SU-DHL-6 (cell line): Measurements from ENCODE around the gene NXT1.

Experiments
- H2AFZ ChIP-seq: fragments of 200-600 bp; sonication (generic); 2 replicates; pipeline ENCODE4 v1.6.1; 2014; ENCODE audit warnings: low read depth, mild to moderate bottlenecking, moderate library complexity, mixed read lengths, antibody characterized with exemption, low read length; ENCODE audit not compliant: severe bottlenecking
- H3F3A ChIP-seq: fragments of 200-600 bp; shearing (Covaris generic); 2 replicates; pipeline ENCODE4 v1.6.0; 2016; ENCODE audit warnings: antibody characterized with exemption, mild to moderate bottlenecking; ENCODE audit not compliant: insufficient read depth
- H3K27ac ChIP-seq: fragments of 200-600 bp; sonication (generic); 2 replicates; pipeline ENCODE4 v1.5.1; 2016; ENCODE audit warnings: low read depth, mild to moderate bottlenecking, low read length, moderate library complexity, mixed read lengths
- H3K27me3 ChIP-seq: fragments of 200-600 bp; sonication (generic), shearing (Covaris generic); 2 replicates; pipeline ENCODE4 v1.6.0; 2014; ENCODE audit warnings: mild to moderate bottlenecking, low read length
- H3K36me3 ChIP-seq: fragments of 200-600 bp; sonication (generic); 2 replicates; pipeline ENCODE4 v1.6.1; 2014; ENCODE audit warnings: mild to moderate bottlenecking, low read length, mixed read lengths
- H3K4me2 ChIP-seq: fragments of 300-600, 200-600 bp; shearing (Covaris generic), sonication (generic); 2 replicates; pipeline ENCODE4 v1.6.0; 2014; ENCODE audit warnings: low read length, low read depth, mild to moderate bottlenecking; ENCODE audit not compliant: poor library complexity, severe bottlenecking
- H3K4me3 ChIP-seq: fragments of 200-600 bp; sonication (generic); 2 replicates; pipeline ENCODE4 v1.5.1; 2014; ENCODE audit warnings: antibody characterized with exemption, low read length, mild to moderate bottlenecking, mixed read lengths; ENCODE audit not compliant: insufficient read depth, poor library complexity, severe bottlenecking
- H3K79me2 ChIP-seq: fragments of 200-600 bp; sonication (generic); 2 replicates; pipeline ENCODE4 v1.6.1; 2014; ENCODE audit warnings: mild to moderate bottlenecking, low read length, moderate library complexity; ENCODE audit not compliant: insufficient read depth
- H3K9ac ChIP-seq: fragments of 200-600 bp; sonication (generic); 2 replicates; pipeline ENCODE4 v1.7.0; 2014; ENCODE audit warnings: mild to moderate bottlenecking, low read length
- H3K9me2 ChIP-seq: fragments of 200-600 bp; sonication (generic); replicated peaks from 2 replicates; pipeline ENCODE4 v1.6.1; 2014; ENCODE audit warnings: low read length; ENCODE audit not compliant: insufficient read depth
- H3K9me3 ChIP-seq: fragments of 200-600 bp; sonication (generic); 2 replicates; pipeline ENCODE4 v1.6.1; 2014; ENCODE audit warnings: low read length, mixed read lengths; ENCODE audit not compliant: insufficient read depth
- H4K20me1 ChIP-seq: fragments of 200-600 bp; sonication (generic); 2 replicates; pipeline ENCODE4 v1.6.1; 2014; ENCODE audit warnings: low read depth, mild to moderate bottlenecking, antibody characterized with exemption, low read length, moderate library complexity, mixed read lengths
- EZH2phosphoT487 ChIP-seq: fragments of 200-600 bp; sonication (generic), shearing (Covaris generic); conservative IDR thresholded peaks from 2 replicates; pipeline ENCODE4 v1.6.1; 2018; ENCODE audit warnings: mild to moderate bottlenecking, antibody characterized with exemption, low read length, moderate library complexity, mixed read lengths
- TF ChIP-seq, protein P1 (sequence below): fragments of 200-600 bp; sonication (generic); IDR thresholded peaks from one replicate; pipeline ENCODE4 v1.5.1; 2017; ENCODE audit warnings: antibody characterized with exemption, mild to moderate bottlenecking, low read length, moderate library complexity; ENCODE audit not compliant: insufficient read depth, poor library complexity, severe bottlenecking

NXT1 gene

GRCh38 chr20:23302801-23303200 lies 47.8 kb upstream of the NXT1 start:
- Histone ChIP-seq H3K9me2 (no peaks in the 10 kb centered on the region), H3K27ac (no peak overlapping the region), H3K9me3 (no peaks in the 10 kb centered on the region), H3K27me3 (no peaks in the 10 kb centered on the region), H3K36me3 (no peaks in the 10 kb centered on the region), H3K79me2 (no peaks in the 10 kb centered on the region), H2AFZ (no peak overlapping the region), H3K9ac (no peak overlapping the region), H3K4me2 (no peak overlapping the region), H3F3A (no peaks in the 10 kb centered on the region), H3K4me3 (no peak overlapping the region), H4K20me1 (no peaks in the 10 kb centered on the region)
- TF ChIP-seq, protein P1, sequence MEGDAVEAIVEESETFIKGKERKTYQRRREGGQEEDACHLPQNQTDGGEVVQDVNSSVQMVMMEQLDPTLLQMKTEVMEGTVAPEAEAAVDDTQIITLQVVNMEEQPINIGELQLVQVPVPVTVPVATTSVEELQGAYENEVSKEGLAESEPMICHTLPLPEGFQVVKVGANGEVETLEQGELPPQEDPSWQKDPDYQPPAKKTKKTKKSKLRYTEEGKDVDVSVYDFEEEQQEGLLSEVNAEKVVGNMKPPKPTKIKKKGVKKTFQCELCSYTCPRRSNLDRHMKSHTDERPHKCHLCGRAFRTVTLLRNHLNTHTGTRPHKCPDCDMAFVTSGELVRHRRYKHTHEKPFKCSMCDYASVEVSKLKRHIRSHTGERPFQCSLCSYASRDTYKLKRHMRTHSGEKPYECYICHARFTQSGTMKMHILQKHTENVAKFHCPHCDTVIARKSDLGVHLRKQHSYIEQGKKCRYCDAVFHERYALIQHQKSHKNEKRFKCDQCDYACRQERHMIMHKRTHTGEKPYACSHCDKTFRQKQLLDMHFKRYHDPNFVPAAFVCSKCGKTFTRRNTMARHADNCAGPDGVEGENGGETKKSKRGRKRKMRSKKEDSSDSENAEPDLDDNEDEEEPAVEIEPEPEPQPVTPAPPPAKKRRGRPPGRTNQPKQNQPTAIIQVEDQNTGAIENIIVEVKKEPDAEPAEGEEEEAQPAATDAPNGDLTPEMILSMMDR: no peak
- TF ChIP-seq EZH2phosphoT487: no peak

DNA sequence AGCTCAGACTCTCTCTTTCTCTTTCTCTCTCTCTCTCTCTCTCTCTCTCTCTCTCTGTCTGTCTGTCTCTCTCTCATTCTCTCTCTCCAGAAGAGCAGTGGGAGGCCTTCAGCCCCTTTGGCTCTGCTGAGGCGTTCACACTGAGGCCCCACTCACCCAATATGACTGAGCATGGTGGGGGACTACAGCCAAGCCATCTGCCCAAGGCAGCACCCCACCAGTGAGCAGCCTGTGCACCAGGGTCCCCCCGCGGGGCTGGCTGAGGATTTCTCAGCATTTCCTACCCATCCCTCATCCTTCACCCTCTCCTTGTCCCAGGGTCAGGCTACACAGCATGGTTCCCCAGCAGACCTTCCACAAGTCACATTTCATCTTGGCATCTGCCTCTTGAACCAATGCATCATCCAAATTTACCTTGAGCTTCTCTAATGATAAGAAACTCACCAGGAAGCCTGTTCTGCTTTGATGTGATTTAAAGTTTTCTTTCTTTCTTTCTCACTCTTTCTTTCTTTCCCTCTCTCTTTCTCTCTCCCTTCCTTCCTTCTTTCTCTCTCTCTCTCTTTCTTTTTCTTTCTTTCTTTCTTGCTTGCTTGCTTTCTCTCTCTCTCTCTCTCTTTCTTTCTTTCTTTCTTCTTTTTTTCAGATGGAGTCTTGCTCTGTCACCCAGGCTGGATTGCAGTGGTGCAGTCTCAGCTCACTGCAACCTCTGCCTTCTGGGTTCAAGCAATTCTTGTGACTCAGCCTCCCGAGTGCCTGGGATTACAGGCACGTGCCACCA lies 47.1 kb upstream of the NXT1 start:
- Histone ChIP-seq H3K27me3 (no peaks in the 10 kb centered on the region), H2AFZ (no peak overlapping the region), H3K9me3 (no peaks in the 10 kb centered on the region), H3K27ac (no peak overlapping the region), H3K36me3 (no peaks in the 10 kb centered on the region), H3K9ac (no peak overlapping the region), H4K20me1 (no peaks in the 10 kb centered on the region), H3F3A (no peaks in the 10 kb centered on the region), H3K9me2 (no peaks in the 10 kb centered on the region), H3K4me2 (no peak overlapping the region), H3K79me2 (no peaks in the 10 kb centered on the region), H3K4me3 (no peak overlapping the region)
- TF ChIP-seq, protein P1: no peak
- no peak for TF ChIP-seq EZH2phosphoT487

GRCh38 chr20:23304616-23305015 lies 46.0 kb upstream of the NXT1 start:
- Histone ChIP-seq H3K9me3 (no peaks in the 10 kb centered on the region), H3K9me2 (no peaks in the 10 kb centered on the region), H3K36me3 (no peaks in the 10 kb centered on the region), H4K20me1 (no peaks in the 10 kb centered on the region), H2AFZ (no peak overlapping the region), H3K4me2 (no peak overlapping the region), H3K27ac (no peak overlapping the region), H3K27me3 (no peaks in the 10 kb centered on the region), H3K9ac (no peak overlapping the region), H3K79me2 (no peaks in the 10 kb centered on the region), H3F3A (no peaks in the 10 kb centered on the region), H3K4me3 (no peak overlapping the region)
- TF ChIP-seq, protein P1: no peak
- TF ChIP-seq EZH2phosphoT487: no peak
